ENCODE results near the gene HSP90AA1.
"Not testable (repeated sequence)": the region's sequence is repeated elsewhere in the genome, so short reads cannot be mapped to it uniquely, and the experiment has no call there.

The HSP90AA1 gene

GRCh38 chr14:102095871-102096568 lies 9.2 kb upstream of the HSP90AA1 start:
- in situ Hi-C loops (cut with HindIII; ENCODE audit: low pct_ligation_motif_present, low pct_unique_long_range_greater_than_20kb, low sequenced_read_pairs), result no loop called here
- no peak for DNase-seq

DNA sequence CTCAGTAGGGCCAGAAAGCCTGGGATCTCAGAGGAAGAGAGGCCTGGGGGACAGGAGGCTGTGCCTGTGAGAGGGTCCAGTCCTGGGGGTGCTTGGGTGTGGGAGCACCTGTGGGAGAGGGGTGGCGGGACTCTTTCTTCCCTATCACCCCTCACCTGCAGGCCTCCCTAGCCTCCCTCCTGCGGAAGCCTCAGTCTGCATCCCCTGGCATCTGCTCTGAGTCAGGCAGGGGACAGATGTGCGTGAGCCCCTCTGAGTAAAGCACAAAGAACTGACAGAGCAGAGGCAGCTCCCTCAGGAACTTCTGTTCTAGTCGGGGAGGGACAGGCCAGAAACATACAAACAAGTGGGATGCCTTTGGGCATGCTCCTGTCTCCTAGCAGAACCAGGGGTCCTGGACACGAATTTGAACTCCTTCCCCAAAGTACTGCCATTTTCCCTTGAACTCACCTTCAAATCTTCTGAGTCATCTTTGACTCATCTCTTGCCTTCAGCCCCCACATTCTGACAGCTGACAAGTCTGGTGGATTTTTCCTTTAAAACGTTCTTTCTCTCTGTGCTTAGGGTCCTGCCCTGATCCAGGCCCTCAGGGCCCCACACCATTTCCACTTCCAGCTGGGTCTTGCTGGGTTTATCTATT lies 8.5 kb upstream of the HSP90AA1 start:
- no peak for DNase-seq
- in situ Hi-C loops (cut with HindIII; ENCODE audit: low pct_ligation_motif_present, low pct_unique_long_range_greater_than_20kb, low sequenced_read_pairs), result no loop called here

DNA sequence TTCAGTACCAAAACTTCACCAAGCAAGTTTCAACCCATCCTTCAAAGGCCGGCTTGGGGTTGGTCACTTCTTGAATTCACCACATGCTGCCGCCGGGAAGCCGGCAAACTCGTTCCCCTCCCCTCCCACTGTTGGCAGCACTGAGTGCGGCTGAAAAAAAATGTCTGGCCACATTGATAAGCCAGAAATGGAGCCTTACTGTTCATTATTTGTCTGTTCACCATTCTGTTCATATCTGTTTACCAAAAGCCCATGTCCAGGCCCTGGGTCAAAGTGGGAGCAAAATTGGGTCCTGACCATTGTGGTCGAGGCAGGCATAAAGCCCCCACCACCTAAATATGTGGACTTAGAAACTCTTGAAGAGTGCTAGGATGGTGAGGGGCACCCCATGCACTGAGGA lies 7.3 kb upstream of the HSP90AA1 start:
- in situ Hi-C loops (cut with HindIII; ENCODE audit: low pct_ligation_motif_present, low pct_unique_long_range_greater_than_20kb, low sequenced_read_pairs), result no loop called here
- no peak for DNase-seq

- in situ Hi-C loops (cut with HindIII; ENCODE audit: low pct_ligation_motif_present, low pct_unique_long_range_greater_than_20kb, low sequenced_read_pairs), result no loop called here
Observed at GRCh38 chr14:102092806-102093205, 6.0 kb upstream of the HSP90AA1 start.

GRCh38 chr14:102090713-102091112 lies 3.9 kb upstream of the HSP90AA1 start:
- in situ Hi-C loops (cut with HindIII; ENCODE audit: low pct_ligation_motif_present, low pct_unique_long_range_greater_than_20kb, low sequenced_read_pairs), result no loop called here
- DNase-seq, result no peak

More at GRCh38 chr14:102092806-102093205, 6.0 kb upstream of the HSP90AA1 start:
- DNase-seq, result no peak

- in situ Hi-C loops (cut with HindIII; ENCODE audit: low pct_ligation_motif_present, low pct_unique_long_range_greater_than_20kb, low sequenced_read_pairs), result no loop called here
- DNase-seq, result no peak
Observed at GRCh38 chr14:102089621-102090343, 2.9 kb upstream of the HSP90AA1 start.

GRCh38 chr14:102088012-102088792 lies 1.4 kb upstream of the HSP90AA1 start:
- DNase-seq, result no peak
- in situ Hi-C loops (cut with HindIII; ENCODE audit: low pct_ligation_motif_present, low pct_unique_long_range_greater_than_20kb, low sequenced_read_pairs), result no loop called here

DNA sequence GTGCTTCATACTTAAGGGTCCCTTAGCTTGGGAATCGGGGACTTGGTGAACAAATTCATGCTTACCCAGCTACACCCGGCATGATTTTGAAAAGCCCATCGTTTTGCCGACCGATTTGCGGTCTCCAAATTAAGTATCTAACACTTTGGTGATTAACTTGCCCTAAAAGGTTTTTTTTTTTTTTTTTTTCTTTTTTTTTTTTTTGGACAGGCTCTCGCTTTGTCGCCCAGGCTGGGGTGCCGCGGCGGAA lies 843 bp upstream of the HSP90AA1 start:
- DNase-seq, result no peak
- in situ Hi-C loops (cut with HindIII; ENCODE audit: low pct_ligation_motif_present, low pct_unique_long_range_greater_than_20kb, low sequenced_read_pairs), result no loop called here

DNA sequence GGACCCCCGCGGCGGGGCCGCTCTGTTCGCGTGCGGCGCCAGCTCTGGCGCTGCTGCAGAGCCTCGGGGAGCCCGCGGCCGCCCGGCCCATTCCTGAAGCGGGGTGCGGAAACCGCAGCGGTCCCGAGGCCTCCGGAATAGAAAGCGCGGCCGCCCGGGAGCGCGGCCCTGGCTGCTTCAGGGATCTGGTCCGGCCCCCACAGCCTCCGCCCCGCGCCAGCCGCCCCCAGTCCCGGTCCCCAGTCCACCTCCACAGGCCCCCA lies 204 bp downstream of the HSP90AA1 start:
- no peak for DNase-seq
- in situ Hi-C loops (cut with HindIII; ENCODE audit: low pct_ligation_motif_present, low pct_unique_long_range_greater_than_20kb, low sequenced_read_pairs), result no loop called here

GRCh38 chr14:102085948-102086708 lies 716 bp downstream of the HSP90AA1 start:
- peak; percentile 39 for DNase-seq
- in situ Hi-C loops (cut with HindIII; ENCODE audit: low pct_ligation_motif_present, low pct_unique_long_range_greater_than_20kb, low sequenced_read_pairs), result no loop called here

DNA sequence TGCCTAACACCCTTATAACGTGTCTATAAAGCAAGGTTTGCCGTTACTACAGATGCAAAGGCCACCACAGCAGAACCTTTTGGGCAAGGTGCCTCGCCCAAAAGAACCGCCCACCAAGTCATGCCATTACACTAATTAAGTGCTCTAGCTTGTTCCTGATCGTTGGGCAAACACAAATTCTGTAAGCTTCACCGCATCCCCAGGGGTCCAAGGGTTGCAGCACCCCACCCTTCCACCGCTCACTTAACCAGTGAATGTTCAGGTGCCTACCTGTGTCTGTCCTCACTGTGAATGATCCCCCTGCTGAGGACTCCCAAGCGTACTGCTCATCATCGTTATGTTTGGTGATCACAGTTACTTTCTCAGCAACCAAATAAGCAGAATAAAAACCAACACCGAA lies 1.4 kb downstream of the HSP90AA1 start:
- in situ Hi-C loops (cut with HindIII; ENCODE audit: low pct_ligation_motif_present, low pct_unique_long_range_greater_than_20kb, low sequenced_read_pairs), result no loop called here
- DNase-seq, result no peak

DNA sequence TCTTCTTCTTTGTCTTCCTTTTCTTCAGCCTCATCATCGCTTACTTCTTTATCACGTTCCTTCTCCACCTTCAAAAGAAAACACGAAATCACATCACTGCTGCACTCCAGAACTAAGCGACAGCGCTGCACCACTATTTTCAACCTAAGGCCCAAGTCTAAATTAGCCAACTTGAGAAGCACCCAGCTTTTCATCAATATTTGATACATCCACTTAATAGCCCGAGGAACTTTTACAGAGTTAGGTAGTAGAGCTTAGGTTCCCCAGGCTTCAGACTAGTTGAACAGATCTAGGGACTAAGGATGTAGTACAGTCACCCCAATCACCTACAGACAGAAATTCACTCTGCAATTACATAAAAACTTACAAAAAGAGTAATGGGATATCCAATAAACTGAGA lies 1.9 kb downstream of the HSP90AA1 start:
- DNase-seq, result no peak
- in situ Hi-C loops (cut with HindIII; ENCODE audit: low pct_ligation_motif_present, low pct_unique_long_range_greater_than_20kb, low sequenced_read_pairs), result no loop called here

DNA sequence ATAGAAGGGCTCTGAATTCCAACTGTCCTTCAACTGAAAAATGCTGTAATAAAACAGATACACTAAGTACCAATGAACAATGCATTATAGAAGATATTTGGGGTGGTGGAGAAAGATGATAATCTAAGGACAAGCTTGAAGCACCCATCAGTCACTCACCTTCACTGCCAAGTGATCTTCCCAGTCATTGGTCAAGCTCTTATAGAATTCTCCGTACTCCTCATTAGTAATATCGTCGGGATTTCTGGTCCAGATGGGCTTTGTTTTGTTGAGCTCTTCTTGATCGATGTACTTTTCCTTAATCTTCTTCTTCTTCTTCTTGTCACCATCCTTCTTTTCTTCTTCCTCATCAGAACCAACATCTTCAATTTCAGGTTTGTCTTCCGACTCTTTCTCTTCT lies 2.3 kb downstream of the HSP90AA1 start:
- in situ Hi-C loops (cut with HindIII; ENCODE audit: low pct_ligation_motif_present, low pct_unique_long_range_greater_than_20kb, low sequenced_read_pairs); DNase-seq: not testable (repeated sequence)

DNA sequence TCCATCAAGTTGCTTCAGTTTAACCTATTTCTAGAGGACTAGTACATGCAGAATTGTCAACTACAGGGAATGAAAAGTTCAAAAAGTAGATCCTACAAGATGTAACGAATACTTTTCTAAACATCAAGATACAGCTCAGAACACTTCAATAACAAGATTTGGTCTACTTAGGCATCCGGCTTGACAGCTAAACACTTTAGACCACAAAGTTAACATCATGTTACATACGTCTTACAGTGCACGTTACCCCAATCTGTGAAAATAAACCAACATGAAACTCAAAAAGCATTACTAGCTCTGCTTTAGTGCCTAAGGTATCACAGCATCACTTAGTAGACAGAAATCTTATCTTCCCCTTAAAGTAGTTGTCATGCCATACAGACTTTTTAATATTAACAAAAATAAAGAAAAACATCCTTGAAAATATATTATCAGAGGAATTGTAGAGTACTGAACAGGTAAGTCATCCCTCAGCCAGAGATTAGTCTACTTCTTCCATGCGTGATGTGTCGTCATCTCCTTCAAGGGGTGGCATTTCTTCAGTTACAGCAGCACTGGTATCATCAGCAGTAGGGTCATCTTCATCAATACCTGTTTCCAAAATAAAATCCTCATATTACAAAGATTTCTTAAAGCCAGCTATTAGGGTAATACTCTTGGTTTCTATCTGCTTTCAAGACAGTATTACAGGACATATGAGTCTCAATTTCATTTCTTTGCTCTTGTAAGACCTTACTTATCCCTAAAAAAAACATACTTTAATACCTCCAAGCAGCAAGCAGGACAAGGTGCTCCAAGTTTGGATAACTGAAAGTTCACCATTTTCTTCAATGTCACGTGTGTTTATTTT lies 5.4 kb downstream of the HSP90AA1 start:
- in situ Hi-C loops (cut with HindIII; ENCODE audit: low pct_ligation_motif_present, low pct_unique_long_range_greater_than_20kb, low sequenced_read_pairs), result no loop called here

GRCh38 chr14:102080183-102081080 lies 6.4 kb downstream of the HSP90AA1 start:
- in situ Hi-C loops (cut with HindIII; ENCODE audit: low pct_ligation_motif_present, low pct_unique_long_range_greater_than_20kb, low sequenced_read_pairs), result no loop called here
- DNase-seq, result no peak

More for the DNA sequence above, 5.4 kb downstream of the HSP90AA1 start:
- DNase-seq, result no peak

DNA sequence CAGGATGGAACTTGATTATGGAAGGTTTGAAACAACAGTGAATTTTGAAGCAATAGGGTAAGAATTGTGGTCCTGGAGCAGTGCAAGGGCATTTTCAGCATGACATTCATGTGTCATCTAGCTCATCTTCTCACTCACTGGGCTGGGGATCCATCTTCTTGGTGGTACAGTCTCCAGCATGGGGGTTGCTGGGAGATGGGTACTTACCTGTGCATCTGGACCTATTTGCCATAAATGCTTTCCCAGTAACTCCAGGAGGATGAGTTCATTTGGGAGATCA lies 7.2 kb downstream of the HSP90AA1 start:
- DNase-seq, result no peak
- in situ Hi-C loops (cut with HindIII; ENCODE audit: low pct_ligation_motif_present, low pct_unique_long_range_greater_than_20kb, low sequenced_read_pairs), result no loop called here

All from ACHN (cell line).